Activated CD4-positive, alpha-beta T cell treated with anti-CD3 and anti-CD28 coated beads, Interleukin-2, Interleukin-6, amounts not matched to agents 100 ng/mL and 50 ng/mL, durations not matched to agents 16 hours and 8 hours (primary cell): ENCODE measurements around the gene TRRAP.

Source experiments
- DNase-seq: peaks from one replicate; pipeline ENCODE4 v3.0.0-alpha.2; 2020

Gene TRRAP

GRCh38 chr7:98903246-98903645, 24.9 kb downstream of the TRRAP start:
- no peak for DNase-seq

- no peak for DNase-seq
Observed at GRCh38 chr7:98907570-98907969, 29.2 kb downstream of the TRRAP start.

GRCh38 chr7:98908585-98908984, 30.3 kb downstream of the TRRAP start:
- no peak for DNase-seq

GRCh38 chr7:98909487-98909886, 31.2 kb downstream of the TRRAP start:
- no peak for DNase-seq

- DNase-seq: no peak
Observed at GRCh38 chr7:98910427-98910826, 32.1 kb downstream of the TRRAP start.

- no peak for DNase-seq
Observed at GRCh38 chr7:98911916-98912315, 33.6 kb downstream of the TRRAP start.

- no peak for DNase-seq
Observed at GRCh38 chr7:98913026-98913425, 34.7 kb downstream of the TRRAP start.

- no peak for DNase-seq
Observed at GRCh38 chr7:98913612-98914011, 35.3 kb downstream of the TRRAP start.

GRCh38 chr7:98917331-98917730, 39.0 kb downstream of the TRRAP start:
- no peak for DNase-seq

GRCh38 chr7:98921608-98922372, 43.5 kb downstream of the TRRAP start:
- DNase-seq: no peak

- no peak for DNase-seq
Observed at GRCh38 chr7:98922392-98923187, 44.3 kb downstream of the TRRAP start.

- DNase-seq: no peak
Observed at GRCh38 chr7:98923512-98923911, 45.2 kb downstream of the TRRAP start.

- no peak for DNase-seq
Observed at GRCh38 chr7:98927125-98927524, 48.8 kb downstream of the TRRAP start.

- DNase-seq: peak; percentile 49
Observed at GRCh38 chr7:98930464-98930863, 52.1 kb downstream of the TRRAP start.

- peak; percentile 77 for DNase-seq
Observed at GRCh38 chr7:98930921-98931320, 52.6 kb downstream of the TRRAP start.

- no peak for DNase-seq
Observed at GRCh38 chr7:98933321-98933720, 55.0 kb downstream of the TRRAP start.

GRCh38 chr7:98934267-98934666, 55.9 kb downstream of the TRRAP start:
- DNase-seq: no peak

GRCh38 chr7:98935811-98936210, 57.5 kb downstream of the TRRAP start:
- no peak for DNase-seq

GRCh38 chr7:98943336-98943735, 65.0 kb downstream of the TRRAP start:
- DNase-seq: no peak

GRCh38 chr7:98944386-98944785, 66.1 kb downstream of the TRRAP start:
- no peak for DNase-seq

GRCh38 chr7:98945852-98946251, 67.5 kb downstream of the TRRAP start:
- no peak for DNase-seq

GRCh38 chr7:98946389-98946788, 68.1 kb downstream of the TRRAP start:
- DNase-seq: no peak

- no peak for DNase-seq
Observed at GRCh38 chr7:98949336-98950044, 71.2 kb downstream of the TRRAP start.

GRCh38 chr7:98955992-98956391, 77.7 kb downstream of the TRRAP start:
- DNase-seq: no peak
